GM21526 (cell line): ENCODE results near the gene MPHOSPH9.

Experiments
- ATAC-seq: cut with Tn5 transposase; IDR thresholded peaks from one replicate; pipeline ENCODE4 v1.9.1; 2021; ENCODE audit warnings: moderate library complexity; ENCODE audit not compliant: unreplicated experiment, low FRiP score

The MPHOSPH9 gene, protein sequence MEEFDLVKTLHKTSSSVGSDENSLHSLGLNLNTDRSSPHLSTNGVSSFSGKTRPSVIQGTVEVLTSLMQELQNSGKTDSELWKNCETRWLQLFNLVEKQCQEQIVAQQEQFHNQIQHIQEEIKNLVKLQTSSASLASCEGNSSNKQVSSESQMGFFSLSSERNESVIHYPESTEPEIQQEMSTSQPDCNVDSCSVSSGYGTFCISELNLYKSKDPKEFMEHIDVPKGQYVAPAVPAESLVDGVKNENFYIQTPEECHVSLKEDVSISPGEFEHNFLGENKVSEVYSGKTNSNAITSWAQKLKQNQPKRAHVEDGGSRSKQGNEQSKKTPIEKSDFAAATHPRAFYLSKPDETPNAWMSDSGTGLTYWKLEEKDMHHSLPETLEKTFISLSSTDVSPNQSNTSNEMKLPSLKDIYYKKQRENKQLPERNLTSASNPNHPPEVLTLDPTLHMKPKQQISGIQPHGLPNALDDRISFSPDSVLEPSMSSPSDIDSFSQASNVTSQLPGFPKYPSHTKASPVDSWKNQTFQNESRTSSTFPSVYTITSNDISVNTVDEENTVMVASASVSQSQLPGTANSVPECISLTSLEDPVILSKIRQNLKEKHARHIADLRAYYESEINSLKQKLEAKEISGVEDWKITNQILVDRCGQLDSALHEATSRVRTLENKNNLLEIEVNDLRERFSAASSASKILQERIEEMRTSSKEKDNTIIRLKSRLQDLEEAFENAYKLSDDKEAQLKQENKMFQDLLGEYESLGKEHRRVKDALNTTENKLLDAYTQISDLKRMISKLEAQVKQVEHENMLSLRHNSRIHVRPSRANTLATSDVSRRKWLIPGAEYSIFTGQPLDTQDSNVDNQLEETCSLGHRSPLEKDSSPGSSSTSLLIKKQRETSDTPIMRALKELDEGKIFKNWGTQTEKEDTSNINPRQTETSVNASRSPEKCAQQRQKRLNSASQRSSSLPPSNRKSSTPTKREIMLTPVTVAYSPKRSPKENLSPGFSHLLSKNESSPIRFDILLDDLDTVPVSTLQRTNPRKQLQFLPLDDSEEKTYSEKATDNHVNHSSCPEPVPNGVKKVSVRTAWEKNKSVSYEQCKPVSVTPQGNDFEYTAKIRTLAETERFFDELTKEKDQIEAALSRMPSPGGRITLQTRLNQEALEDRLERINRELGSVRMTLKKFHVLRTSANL

DNA sequence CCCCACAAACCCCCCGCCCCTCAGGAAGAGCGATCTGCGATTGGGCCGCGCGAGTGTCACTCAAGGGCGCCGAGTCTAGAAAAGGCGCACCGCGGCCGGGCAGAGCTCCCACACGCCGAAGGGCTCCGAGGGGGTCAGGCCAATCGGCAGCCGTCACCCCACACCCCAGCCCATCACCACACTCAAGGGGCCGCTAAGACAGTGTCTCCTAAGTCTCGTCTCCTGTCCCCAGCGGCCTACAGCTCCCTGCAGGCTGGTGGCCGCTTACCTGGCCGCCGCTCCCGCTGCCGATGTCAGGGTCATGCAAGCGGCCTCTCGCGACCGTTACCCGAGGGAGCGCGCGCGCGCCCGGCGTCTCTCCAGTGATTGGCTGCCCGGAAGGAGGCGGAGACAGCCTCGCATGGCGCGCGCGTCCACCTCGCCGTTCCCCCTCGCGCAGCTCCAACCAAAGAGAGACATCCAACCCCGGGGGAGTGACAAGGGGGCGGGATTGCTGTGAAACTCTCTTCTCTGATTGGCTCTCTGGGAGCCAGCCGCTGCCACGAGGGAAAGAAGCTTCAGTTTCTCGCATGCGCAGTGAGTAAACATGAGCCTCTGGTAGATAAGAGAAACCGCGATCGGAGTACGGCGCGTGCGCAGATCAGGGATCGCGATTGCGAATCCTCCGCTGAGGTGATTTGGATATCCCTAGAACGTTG, at the start of gene MPHOSPH9, which contains the start of gene MTRFR:
Gene MPHOSPH9, minus strand, starts transcription at position 335 of the 698 bp plus-strand sequence. CDS start 2,777 bp downstream, outside the sequence.
Gene MTRFR, plus strand, starts transcription at position 630 of the 698 bp plus-strand sequence. CDS start 20,239 bp downstream, outside the sequence.
- ATAC-seq = peak; percentile 72

DNA sequence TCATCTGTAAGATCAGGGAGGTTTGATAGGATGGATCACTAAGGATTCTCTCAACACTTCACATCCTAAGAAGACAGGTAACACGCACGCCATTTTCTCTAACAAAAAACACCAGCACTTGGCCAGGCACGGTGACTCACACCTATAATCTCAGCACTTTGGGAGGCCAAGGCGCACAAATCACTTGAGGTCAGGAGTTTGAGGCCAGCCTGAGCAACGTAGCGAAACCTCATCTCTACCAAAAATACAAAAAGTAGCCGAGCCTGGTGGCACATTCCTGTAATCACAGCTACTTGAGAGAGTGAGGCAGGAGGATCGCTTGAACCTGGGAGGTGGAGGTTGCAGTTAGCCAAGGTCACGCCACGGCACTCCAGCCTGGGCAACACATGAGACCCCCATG, 49.2 kb upstream of the MPHOSPH9 start:
- no peak for ATAC-seq

DNA sequence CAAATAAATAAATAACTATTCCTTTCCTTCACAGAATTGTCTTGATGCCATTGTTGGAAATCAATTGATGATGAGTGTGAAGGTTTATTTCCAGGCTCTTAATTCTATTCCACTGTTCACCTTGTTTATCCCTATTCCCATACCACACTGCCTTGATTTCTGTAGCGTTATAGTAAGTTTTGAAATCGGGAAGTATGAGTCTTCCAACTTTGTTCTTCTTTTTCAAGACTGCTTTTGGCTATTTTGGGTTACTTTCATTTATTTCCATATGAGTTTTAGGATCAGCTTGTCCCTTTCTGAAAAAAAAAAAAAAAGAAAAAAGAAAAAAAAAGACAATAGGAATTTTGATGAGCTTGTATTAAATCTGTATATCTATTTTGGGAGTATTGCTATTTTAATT, 48.0 kb upstream of the MPHOSPH9 start:
- ATAC-seq = no peak

DNA sequence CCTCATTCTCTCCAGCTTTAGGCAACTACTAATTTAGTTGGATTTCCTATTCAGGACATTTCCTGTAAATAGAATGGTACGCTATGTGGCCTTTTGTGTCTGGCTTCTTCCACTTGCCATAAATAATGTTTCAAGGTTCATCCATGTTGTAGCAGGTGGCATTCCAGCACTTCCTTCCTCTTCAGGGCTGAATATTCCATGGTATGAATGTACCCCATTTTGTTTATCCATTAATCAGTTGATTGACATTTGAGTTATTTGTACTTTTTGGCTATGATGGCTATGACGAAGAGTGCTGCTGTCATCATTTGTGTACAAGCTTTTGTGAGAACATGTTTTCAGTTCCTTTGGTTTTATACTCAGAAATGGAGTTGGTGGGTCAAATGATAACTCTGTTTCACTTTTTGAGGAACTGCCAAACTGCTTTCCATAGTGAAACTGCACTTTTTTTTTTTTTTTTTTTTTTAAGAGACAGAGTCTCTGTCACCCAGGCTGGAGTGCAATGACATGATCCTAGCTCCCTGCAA, 45.2 kb upstream of the MPHOSPH9 start:
- peak; percentile 77 for ATAC-seq

DNA sequence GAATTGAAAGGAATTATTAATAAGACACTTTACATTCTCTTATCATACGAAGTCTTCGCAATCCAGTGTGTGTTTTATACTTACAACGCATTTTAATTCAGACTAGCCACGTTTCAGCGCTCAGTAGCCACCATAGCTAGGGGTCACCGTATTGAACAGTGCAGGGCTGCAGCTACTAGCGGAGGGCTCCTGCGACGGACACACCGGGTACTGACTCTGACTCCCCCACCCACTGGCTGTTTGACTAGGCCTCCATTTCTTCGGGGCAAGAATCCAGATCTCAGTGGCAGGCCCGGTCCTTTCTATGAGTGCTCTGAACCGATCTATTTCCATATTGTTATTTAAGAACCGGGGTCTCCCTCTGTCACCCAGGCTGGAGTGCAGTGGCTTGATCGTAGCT, 40.2 kb upstream of the MPHOSPH9 start:
- no peak for ATAC-seq

DNA sequence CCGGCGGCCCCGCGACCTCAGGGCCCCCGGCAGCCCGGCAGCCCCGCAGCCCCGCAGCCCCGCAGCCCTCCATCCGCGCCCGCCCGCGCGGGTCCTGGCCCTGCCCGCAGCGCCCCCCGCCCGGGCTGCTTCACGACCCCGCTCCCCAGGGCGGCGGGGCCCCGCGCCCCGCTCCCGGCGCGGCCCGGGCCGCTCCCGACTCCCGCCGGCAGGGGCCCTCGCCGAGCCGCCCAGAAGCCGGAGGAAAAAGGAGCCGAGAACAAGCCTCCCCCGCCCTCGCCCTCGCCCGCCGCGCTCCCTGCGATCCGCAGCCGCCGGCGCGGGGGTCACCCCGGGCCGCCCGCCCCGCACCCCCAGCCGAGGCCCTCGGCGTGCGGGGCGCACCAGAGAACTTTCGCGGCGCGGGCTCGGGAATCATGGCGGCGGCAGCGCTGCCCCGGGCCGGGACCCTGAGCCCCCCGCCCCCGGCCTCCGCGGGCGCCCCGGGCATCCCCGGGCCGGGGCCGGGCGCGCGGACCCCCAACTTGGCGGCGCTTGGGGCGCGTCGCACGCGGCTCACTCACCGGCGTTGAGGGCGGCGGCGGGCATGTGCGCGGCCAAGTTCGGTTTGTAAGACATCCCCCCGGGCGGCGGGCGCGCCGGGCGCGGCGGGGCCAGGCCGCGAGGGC, 38.2 kb upstream of the MPHOSPH9 start:
- ATAC-seq = no peak

DNA sequence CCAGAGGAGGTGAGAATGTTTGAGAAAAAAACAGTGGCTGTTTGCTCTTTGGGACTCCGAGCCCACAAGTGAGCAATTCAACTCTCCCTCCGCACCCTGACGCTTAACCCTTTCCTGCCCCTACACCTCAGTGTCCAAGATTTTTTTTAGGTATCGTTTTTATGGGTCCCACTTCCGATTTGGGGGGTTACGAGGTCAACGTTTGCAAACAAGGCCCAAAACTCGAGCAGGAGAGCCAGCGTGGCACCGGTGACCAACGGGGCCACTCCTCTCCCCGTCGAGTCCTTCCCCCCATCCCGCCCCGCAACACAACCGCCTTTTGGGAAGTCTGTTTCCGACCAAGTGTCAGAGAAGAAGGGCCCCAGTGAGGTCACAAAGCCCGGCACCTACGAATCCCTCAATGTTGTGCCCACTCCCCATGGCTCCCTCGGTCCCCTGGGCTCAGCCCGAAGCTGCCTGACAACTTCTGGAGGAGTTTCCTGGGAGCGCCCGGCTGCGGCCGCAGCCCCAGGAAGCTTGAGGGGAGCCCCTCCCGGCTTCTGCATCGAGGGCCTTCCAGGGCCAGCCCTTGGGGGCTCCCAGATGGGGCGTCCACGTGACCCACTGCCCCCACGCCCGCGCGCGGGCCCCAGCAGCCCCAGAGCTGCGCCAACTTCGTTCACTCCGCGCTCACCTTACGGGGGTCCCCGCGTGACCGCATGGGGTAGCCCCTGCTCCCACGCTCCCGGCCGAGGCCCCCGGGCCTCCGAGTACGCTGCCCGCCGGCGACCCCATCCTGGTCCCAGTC, 37.5 kb upstream of the MPHOSPH9 start:
- ATAC-seq = no peak

DNA sequence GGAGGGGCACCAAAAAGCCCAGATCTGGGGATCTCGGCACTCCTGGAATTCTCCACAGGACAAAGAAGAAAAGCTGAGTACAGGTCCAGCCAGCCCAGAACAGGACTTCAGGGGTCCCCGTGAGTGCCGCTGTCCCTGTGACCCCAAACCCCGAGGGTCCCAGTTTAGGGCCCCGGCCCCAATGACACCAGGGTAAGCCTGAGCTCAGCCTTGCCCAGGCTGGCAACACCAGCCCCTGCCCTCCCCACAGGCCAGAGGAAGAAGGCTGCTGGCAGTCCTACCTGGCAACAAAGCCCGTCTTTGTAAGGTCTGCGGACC, 36.9 kb upstream of the MPHOSPH9 start:
- no peak for ATAC-seq

DNA sequence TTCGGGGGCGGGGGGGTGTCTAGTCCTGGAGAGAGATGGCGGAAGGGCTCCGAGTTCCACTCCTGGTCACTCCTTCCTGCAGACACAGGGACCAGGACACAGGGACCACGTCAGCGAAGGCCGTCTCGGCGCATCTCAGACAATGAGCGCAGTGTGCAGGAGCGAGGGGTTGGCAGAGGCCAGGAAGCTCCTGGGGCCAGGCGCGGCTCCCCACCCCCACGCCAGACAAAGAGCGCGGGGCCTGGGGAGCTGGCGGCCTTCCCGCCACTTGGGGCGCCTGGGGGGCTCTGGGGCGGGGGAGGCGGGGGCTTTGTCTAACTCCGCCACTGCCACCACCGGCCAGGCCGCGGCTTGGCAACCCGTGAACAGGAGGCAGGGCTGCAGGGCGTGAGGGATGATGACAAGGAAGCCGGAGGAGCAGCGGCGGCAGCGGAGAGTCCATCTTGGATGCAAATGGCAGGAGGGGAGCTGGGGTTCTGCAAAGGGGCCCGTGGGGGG, 36.5 kb upstream of the MPHOSPH9 start:
- no peak for ATAC-seq

DNA sequence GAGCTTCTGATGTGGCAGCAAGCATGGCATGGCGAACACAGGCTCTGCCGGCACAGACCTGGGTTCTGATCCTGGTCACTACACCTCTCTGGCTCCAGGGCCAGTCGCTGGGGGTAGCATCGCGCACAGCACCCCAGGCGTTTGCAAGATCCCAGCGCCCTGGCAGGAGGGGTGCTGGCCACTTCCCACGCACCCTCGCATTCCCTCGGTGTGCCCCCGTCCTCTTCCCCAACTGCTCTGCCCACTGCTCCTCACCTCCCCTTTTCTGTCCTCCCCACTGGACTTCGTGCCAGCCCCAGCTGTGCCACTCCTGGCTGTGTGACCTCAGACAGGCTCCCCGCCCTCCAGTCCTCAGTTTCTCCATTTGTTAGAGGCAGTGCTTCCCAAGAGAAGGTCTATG, 35.9 kb upstream of the MPHOSPH9 start:
- no peak for ATAC-seq

DNA sequence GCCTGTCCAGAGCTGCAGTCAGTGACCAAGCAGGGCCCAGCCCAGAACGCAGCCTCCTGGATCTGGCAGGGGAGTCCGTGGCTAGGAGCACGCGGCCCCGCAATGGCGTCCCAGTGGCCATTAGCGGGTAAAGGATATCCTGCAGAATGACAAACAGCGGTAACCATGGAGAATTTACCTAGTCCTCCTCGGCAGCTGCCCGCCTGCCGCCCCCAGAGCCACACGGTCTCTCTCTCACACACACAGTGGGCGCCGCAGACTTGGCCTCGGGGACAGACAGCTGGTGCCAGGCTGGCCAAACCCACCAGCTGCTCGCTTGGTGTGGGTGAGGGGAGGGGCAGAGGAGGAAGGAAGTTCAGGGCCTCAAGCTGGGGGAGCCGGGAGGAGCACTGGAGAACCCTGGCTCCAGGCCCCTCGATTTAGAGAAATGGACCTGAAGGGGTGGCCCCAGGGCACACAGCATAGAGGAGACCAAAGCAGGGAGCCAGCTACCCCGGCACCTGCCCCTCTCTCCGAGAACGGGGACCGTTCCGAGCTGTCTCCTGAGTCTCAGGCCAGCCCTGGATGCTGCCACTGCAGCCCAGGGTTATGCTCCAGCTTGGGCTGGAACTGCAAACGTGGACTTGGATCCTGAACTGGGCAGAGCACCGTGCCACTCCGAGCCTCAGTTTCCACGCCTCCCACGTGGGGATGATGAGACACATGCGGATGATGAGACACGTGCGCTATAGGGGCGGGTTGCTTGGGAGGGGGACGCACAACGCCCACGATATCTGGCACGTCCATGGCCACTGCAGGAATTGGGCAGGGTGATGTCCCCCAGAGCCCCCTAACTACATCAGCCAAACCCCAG, 35.3 kb upstream of the MPHOSPH9 start:
- no peak for ATAC-seq

DNA sequence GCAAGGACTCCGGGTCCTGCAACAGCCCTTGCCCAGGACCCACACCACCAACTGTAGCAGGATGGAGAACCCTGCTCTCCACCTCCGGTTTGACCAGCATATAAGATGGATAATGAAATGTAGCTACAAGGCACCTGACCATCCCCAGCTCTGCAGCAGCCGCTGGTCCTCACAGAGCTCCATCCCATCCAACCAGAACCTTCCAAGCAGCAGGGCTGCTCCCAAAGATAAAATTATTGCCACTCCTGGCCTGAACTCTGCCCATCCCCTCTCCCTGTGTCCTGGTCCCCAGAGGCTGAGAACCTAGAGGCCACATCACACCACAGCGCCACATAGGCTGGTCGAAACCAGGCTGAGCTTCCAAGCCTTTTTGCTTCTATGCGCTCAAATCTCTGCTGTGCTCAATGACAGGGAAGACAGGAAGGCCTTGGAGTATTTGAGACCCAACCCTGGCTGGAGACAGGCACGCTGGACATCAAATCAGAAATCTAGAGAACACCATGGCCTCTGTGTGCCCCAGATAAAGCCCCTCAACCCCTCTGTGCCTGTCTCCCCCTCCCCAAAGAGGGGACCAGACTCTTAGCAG, 34.5 kb upstream of the MPHOSPH9 start:
- ATAC-seq = no peak

DNA sequence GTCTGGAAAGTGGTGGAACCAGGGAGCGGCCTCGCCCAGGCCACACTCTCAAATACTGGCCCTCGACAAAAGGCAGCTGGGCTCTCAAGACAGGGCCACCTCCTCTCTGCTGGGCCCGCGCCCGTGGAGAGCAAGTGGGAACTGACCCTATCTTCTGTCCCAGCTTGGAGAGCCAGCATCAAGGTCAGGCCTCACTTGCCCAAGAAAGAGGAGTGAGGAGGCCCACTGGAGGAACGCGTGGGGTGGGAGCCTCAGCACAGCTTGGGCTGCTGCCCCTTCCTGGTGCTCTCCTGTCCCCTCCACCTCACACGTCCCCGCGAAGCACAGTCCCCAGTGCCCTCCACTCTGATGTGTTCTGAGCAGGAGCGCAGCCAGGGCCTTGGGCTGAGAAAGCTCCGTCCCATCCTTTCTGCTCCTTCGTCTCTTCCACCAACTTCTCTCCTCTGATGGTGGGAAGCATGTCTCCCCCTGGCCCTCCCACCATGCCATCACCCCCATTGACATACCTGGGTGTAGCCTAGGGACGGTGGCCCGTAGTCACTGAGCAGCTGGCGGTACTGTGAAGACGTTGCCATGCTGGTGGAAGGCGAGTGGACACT, 33.8 kb upstream of the MPHOSPH9 start:
- ATAC-seq = no peak

DNA sequence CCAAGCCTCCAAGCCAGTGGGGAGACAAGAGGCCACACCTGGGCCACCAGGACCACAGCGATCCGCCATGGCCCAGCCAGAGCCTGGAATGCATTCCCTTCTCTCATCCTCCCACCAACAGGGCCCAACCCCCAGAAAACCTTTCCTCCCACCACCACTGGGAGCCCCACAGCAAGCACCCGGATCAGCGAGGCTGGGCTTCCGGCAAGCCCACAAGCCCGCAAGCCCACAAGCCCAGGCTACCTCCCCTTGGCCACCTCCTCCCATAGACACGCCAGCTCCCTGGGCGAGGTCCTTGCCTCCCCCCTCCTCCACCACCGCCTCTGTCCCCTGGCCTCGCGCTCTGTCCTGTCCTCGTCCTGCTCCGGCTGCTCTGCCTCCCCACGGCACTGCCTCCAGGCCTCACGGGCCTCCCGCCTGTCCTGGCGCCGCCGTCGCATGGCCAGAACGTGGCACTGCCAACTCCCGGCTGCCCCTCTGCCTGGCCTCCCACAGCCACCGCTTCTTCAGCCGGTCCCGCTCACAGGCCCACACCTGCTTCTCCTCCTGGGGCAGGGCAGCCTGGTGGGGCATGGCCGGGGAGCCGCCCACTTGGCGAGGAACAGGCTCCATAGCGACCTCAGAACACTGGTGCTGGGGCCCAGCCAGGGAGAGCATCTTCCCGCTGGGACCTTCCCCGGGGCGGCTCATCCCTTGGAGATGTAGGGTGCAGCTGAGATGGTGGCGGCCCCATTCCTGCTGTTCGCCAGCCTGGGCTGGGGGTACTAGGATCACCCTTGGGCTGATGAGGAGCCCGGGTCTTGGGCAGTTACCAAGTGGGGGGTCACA, 33.1 kb upstream of the MPHOSPH9 start:
- no peak for ATAC-seq

DNA sequence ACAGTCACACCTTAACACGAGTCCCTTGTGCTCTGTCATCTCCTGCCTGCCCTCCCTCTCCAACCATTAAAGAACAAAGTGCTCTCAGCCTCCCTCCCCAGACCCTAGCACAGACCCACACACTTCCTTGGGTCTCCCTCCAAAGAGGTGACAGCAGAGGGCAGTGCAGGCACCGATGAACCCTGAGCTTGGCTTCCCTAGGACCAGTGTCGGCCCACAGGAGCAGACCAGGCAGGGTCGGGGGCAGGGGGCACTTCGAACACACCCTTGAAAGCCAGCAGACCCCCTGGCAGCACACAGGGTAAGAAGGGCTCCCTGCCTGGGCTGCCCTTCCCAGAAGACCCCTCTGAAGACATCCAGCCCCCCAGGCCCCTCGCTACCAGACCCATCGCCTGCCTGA, 31.7 kb upstream of the MPHOSPH9 start:
- no peak for ATAC-seq

DNA sequence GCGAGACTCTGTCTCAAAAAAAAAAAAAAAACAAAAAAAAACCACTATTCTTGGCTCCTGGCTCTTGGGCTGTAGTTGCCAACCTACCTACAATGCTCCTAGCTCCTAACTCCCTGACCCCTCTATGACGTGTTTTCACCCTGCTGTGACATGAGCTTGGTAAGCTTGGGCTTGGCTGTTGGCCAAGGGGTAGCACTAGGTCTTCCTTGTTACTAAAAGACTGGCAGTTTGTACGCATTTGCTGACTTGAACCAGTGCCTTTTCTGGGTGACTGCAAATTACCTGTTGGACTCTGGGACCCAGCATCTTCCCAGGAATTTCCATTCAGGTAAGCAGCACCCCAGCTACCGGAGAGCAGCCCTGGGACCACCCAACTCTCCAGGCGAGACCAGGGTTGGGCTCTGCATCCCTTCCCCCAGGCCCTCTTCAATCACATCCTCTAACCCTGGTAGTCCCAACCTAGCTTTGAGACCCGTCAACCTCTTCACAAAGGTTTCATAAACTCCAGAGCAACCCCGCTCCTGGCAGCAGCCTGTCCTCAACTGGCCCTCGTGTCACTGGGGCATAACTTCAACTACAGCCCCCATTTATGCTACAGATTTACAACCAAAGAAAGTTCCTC, 30.4 kb upstream of the MPHOSPH9 start:
- ATAC-seq = no peak
